Adrenal gland (tissue), 5 donors: Measurements from ENCODE around the gene DIS3L.

Source experiments
- POLR2A ChIP-seq, 2 donors: fragments of 450-650 bp; IDR thresholded peaks; one replicate each; pipeline ENCODE4 v1.6.1; 2017; ENCODE audit warnings: antibody characterized with exemption in 2 of 2, mild to moderate bottlenecking in 2 of 2, moderate library complexity in 1 of 2
- TF ChIP-seq, protein P1 (sequence below), 6 experiments: fragments of 450-650 bp in 4 of 6; fragments of 200-600 bp in 2 of 6; sonication (generic) in 1 of 6; IDR thresholded peaks; 1 replicate in 5 of 6; 2 replicates in 1 of 6; pipeline versions ENCODE4 v1.5.1 to v1.8.0; 2016 to 2021; ENCODE audit warnings: antibody characterized with exemption in 6 of 6, mild to moderate bottlenecking in 2 of 6, moderate library complexity in 1 of 6
- donor health status: DM: no; HTN: no; CAD: no.

- TF ChIP-seq, protein P1, sequence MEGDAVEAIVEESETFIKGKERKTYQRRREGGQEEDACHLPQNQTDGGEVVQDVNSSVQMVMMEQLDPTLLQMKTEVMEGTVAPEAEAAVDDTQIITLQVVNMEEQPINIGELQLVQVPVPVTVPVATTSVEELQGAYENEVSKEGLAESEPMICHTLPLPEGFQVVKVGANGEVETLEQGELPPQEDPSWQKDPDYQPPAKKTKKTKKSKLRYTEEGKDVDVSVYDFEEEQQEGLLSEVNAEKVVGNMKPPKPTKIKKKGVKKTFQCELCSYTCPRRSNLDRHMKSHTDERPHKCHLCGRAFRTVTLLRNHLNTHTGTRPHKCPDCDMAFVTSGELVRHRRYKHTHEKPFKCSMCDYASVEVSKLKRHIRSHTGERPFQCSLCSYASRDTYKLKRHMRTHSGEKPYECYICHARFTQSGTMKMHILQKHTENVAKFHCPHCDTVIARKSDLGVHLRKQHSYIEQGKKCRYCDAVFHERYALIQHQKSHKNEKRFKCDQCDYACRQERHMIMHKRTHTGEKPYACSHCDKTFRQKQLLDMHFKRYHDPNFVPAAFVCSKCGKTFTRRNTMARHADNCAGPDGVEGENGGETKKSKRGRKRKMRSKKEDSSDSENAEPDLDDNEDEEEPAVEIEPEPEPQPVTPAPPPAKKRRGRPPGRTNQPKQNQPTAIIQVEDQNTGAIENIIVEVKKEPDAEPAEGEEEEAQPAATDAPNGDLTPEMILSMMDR (IDR thresholded peaks at IDR 0.05), result no peak
- TF ChIP-seq POLR2A (IDR thresholded peaks at IDR 0.05), result no peak
These were observed 16.8 kb upstream of the DIS3L start for GRCh38 chr15:66276546-66276945.
